ENCODE data around the gene TIGD2. TPM values are rescaled to one million over a fixed set of nuclear protein-coding genes. Genes with fewer than 3 reads are reported as not detected.

The TIGD2 gene
- total and polyA plus RNA-seq, 2 of the 13 experiments (the other 11 are each of a cell fraction or from before 2014, with no cell fraction given): 3.1 to 15.5 TPM

DNA sequence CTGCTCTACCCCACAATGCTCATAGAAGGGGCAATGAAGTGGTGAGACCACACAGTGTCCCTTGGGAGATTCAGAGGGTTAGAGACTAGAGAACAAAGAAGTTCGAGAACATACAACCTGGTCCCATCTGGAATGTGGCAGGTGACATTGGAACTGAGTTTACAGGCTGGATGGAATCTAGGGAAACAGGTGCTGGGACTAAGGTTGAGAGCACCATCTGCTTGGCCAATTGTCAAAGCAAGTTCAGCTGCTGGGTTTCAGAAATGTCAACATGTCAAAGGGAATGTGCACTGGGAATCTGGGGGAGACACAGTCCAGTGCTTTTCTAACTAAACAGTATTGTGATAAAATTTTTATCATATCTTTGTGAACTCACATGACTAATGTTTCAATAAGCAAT is 38.4 kb upstream of the TIGD2 start (continued):
- TF ChIP-seq ZBTB40 (IDR thresholded peaks at IDR 0.05): no peak
- TF ChIP-seq ZBTB40 (CRISPR knock-in tag; IDR thresholded peaks at IDR 0.05): no peak
- TF ChIP-seq FOXP1 (IDR thresholded peaks at IDR 0.05): no peak
- no peak for TF ChIP-seq FOXP1 (CRISPR knock-in tag; IDR thresholded peaks at IDR 0.05)
- no peak for TF ChIP-seq NBN (conservative IDR thresholded peaks at IDR 0.05)
- TF ChIP-seq ZFP36L1 (CRISPR knock-in tag; IDR thresholded peaks at IDR 0.05): no peak
- no peak for TF ChIP-seq ZNF616 (CRISPR knock-in tag; IDR thresholded peaks at IDR 0.05; ENCODE audit: low read depth)

All from HepG2 (cell line).